Spleen (tissue), 11 donors: Measurements from ENCODE around the gene RHOJ. TPM values are rescaled to one million over a fixed set of nuclear protein-coding genes. Genes with fewer than 3 reads are reported as not detected.

ENCODE experiments used
- DNase-seq: peaks from one replicate; pipeline ENCODE4 v3.0.0-alpha.2; 2020
- H3K27ac ChIP-seq, 8 donors: fragments of 200-600 bp; sonication (generic) in 7 of 8; 1 replicate in 4 of 8; 2 replicates in 4 of 8; pipeline versions ENCODE4 v1.5.0 to v1.8.0; 2016 to 2021; ENCODE audit warnings: inconsistent platforms in 4 of 8, mild to moderate bottlenecking in 4 of 8, moderate library complexity in 1 of 8
- H3K27me3 ChIP-seq, 7 donors: fragments of 200-600 bp; sonication (generic) in 6 of 7; replicated peaks in 1 of 7; 1 replicate in 4 of 7; 2 replicates in 3 of 7; pipeline versions ENCODE4 v1.5.0 to v1.8.0; 2016 to 2021; ENCODE audit warnings: inconsistent platforms in 3 of 7, mild to moderate bottlenecking in 1 of 7
- H3K36me3 ChIP-seq, 6 donors: fragments of 200-600 bp; sonication (generic) in 5 of 6; 1 replicate in 4 of 6; 2 replicates in 2 of 6; pipeline versions ENCODE4 v1.5.0 to v1.8.0; 2016 to 2021; ENCODE audit warnings: inconsistent platforms in 2 of 6
- H3K4me1 ChIP-seq, 6 donors: fragments of 200-600 bp; sonication (generic) in 5 of 6; 1 replicate in 3 of 6; 2 replicates in 3 of 6; pipeline versions ENCODE4 v1.5.0 to v1.8.0; 2016 to 2021; ENCODE audit warnings: inconsistent platforms in 3 of 6
- H3K4me3 ChIP-seq, 8 donors: fragments of 200-600 bp; sonication (generic) in 7 of 8; 1 replicate in 4 of 8; 2 replicates in 4 of 8; pipeline versions ENCODE4 v1.5.0 to v1.8.0; 2016 to 2021; ENCODE audit warnings: inconsistent platforms in 4 of 8, mild to moderate bottlenecking in 4 of 8, moderate library complexity in 2 of 8
- H3K9me3 ChIP-seq, 8 donors: fragments of 200-600 bp; sonication (generic) in 7 of 8; 1 replicate in 4 of 8; 2 replicates in 4 of 8; pipeline versions ENCODE4 v1.5.0 to v1.8.0; 2016 to 2021; ENCODE audit warnings: inconsistent platforms in 4 of 8
- CTCF ChIP-seq, 11 experiments: fragments of 200-600 bp in 7 of 11; fragments of 450-650 bp in 4 of 11; sonication (generic) in 4 of 11; IDR thresholded peaks in 8 of 11; conservative IDR thresholded peaks in 3 of 11; 1 replicate in 7 of 11; 2 replicates in 4 of 11; pipeline versions ENCODE4 v1.4.0 to v1.8.0; 2016 to 2021; ENCODE audit warnings: antibody characterized with exemption in 11 of 11, inconsistent platforms in 4 of 11, mild to moderate bottlenecking in 1 of 11
- POLR2A ChIP-seq, 3 donors: fragments of 450-650 bp; IDR thresholded peaks; one replicate each; pipeline ENCODE4 v1.5.1; 2017; ENCODE audit warnings: antibody characterized with exemption in 3 of 3, mild to moderate bottlenecking in 1 of 3
- POLR2AphosphoS5 ChIP-seq, 3 donors: sonication (generic); formaldehyde crosslinking; IDR thresholded peaks; one replicate each; pipeline ENCODE4 v1.5.1; 2017; ENCODE audit warnings: antibody characterized with exemption in 3 of 3
- WGBS, 5 donors: extraction: QIAGEN DNeasy Blood & Tissue Kit in 3 of 5; methylation state at CpG; one replicate each; pipeline versions ENCODE4 v1.1.5 to v1.1.7; 2013 to 2018; 5-methylcytosine and 5-hydroxymethylcytosine counted together
- intact Hi-C: fragments of 100-400 bp; cut with DNase I; formaldehyde crosslinking; loops from one replicate; pipeline ENCODE4 v1.15.0; 2023; ENCODE audit warnings: low total_unique reads
- polyA plus RNA-seq, 3 donors: library from polyadenylated mRNA; stranded (reverse); fragments of 200-250 nt; gene quantifications; one replicate each; pipeline ENCODE4 v1.2.1, GENCODE V29; 2013
- total RNA-seq, 7 donors: library from RNA; depleted of rRNA in 3 of 7; stranded (reverse); fragments of >200 nt in 3 of 7; fragmentation: NEBNext Ultra II Directional in 4 of 7; extraction: Animal tissue kit (Norgen Biotek cat#: 25700) in 4 of 7; gene quantifications; one replicate each; pipeline versions ENCODE4 v1.1.0 to v1.2.1, GENCODE V29; 2016 to 2021
- donor health status: healthy with polysubstance abuse.
- donor health status: DM: no; HTN: no; CAD: no; lungs with moderate emphysema.
- donor health status: DM: no; HTN: no; CAD: no.
- donor health status: Bipolar disorder and iron deficiency.
- donor health status: healthy.
- donor health status: DM: no; HTN: no; CAD: no.
- donor health status: DM: yes; HTN: yes; CAD: no.

RHOJ gene
- total and polyA plus RNA-seq, 10 donors = 5.5 to 26.3 (median 14.9) TPM

- TF ChIP-seq CTCF (IDR thresholded peaks at IDR 0.05 in 8 of 11, conservative IDR thresholded peaks at IDR 0.05 in 3 of 11) (no peak), POLR2AphosphoS5 (IDR thresholded peaks at IDR 0.05) (no peak), POLR2A (IDR thresholded peaks at IDR 0.05) (no peak)
- Histone ChIP-seq H3K4me3 (no peak overlapping the region), H3K4me1 (peaks cover 0 to 4% (median 0%) of the 10 kb centered on the region in 6 donors), H3K36me3 (no peaks in the 10 kb centered on the region), H3K9me3 (no peaks in the 10 kb centered on the region), H3K27ac (no peak overlapping the region), H3K27me3 (no peaks in the 10 kb centered on the region)
- intact Hi-C loops = loop anchor here (5.0 to 10.0 kb wide), 2 partner anchors 97 to 1109 kb away; no protein-coding TSS in a partner anchor
- 80 to 96% (median 92%) methylated on average over 4 to 8 of the region's 8 CpGs for WGBS, 5 donors
- no peak for DNase-seq
Observed at GRCh38 chr14:63273717-63274655, 69.7 kb downstream of the RHOJ start.

GRCh38 chr14:63275611-63276010 is 71.4 kb downstream of the RHOJ start:
- Histone ChIP-seq H3K4me1 (peaks cover 0 to 4% (median 0%) of the 10 kb centered on the region in 6 donors), H3K4me3 (no peak overlapping the region), H3K9me3 (no peaks in the 10 kb centered on the region), H3K27me3 (no peaks in the 10 kb centered on the region), H3K36me3 (no peaks in the 10 kb centered on the region), H3K27ac (no peak overlapping the region)
- WGBS, 5 donors = 88 to 94% (median 89%) methylated on average over 3 of the region's 3 CpGs
- TF ChIP-seq POLR2AphosphoS5 (IDR thresholded peaks at IDR 0.05) (no peak), CTCF (IDR thresholded peaks at IDR 0.05 in 8 of 11, conservative IDR thresholded peaks at IDR 0.05 in 3 of 11) (no peak), POLR2A (IDR thresholded peaks at IDR 0.05) (no peak)
- DNase-seq = no peak
- intact Hi-C loops = loop anchor here (10.0 kb wide), 1 partner anchor 1111 kb away; no protein-coding TSS in a partner anchor

- H3K36me3 ChIP-seq = no peaks in the 10 kb centered on the region
- intact Hi-C loops = loop anchor here (10.0 kb wide), 1 partner anchor 1111 kb away; no protein-coding TSS in a partner anchor
Observed at GRCh38 chr14:63276016-63276415, 71.8 kb downstream of the RHOJ start.

More at GRCh38 chr14:63276016-63276415, 71.8 kb downstream of the RHOJ start:
- Histone ChIP-seq H3K9me3 (no peaks in the 10 kb centered on the region), H3K27ac (no peak overlapping the region), H3K4me3 (no peak overlapping the region), H3K27me3 (no peaks in the 10 kb centered on the region), H3K4me1 (peaks cover 0 to 4% (median 0%) of the 10 kb centered on the region in 6 donors)
- 73 to 84% (median 83%) methylated on average over 4 of the region's 4 CpGs for WGBS, 5 donors
- no peak for DNase-seq
- no peak for TF ChIP-seq POLR2AphosphoS5 (IDR thresholded peaks at IDR 0.05)
- no peak for TF ChIP-seq POLR2A (IDR thresholded peaks at IDR 0.05)
- TF ChIP-seq CTCF (IDR thresholded peaks at IDR 0.05 in 8 of 11, conservative IDR thresholded peaks at IDR 0.05 in 3 of 11) = no peak
